NAMALWA (cell line): ENCODE measurements around the gene FUT9.

Source experiments
- DNase-seq: peaks from one replicate; pipeline ENCODE4 v3.0.0-alpha.2; 2015; ENCODE audit warnings: low spot score

FUT9 gene

DNA sequence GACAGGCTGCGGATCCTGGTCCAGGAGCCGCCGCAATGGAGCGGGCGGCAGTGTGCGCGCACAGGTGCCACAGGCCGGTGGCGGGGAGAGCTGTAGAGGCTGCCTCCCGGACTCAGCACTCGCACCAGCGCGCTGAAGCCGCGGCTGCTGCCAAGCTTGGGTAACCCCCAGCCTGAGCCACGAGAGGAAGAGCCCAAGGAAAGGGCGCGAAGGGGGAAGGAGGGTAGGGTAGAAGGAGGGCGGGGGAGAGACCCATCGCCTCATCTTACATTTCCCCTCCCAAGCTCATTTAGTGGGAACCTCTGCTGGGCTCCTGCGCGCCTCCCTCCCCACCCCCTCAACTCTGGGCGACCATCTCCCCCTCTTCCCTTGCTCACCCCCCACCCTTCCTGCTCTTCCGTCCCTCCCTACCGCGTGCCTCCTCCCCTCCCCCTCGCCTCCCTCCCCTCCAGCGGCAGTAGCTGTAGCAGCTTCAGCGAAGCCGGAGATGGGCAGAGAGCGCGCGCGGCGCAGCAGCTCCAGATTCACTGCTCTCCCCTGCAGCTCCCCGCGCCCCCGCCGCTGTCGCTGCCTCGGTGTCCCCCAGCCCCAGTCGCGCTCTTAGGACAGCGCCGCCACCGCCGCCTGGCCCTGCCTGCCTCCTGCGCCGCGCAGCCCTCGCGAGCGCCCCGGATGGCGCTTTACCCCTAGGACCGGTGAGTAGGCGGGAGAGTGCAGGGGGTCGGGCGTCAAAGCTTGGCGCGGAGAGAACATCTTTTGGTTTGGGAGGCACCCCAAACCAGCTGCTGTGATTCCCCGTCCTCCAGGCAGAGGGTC is at the start of gene FUT9:
TSS of gene FUT9 (plus strand) at position 457 of the 816 bp plus-strand sequence. CDS start 187,182 bp downstream, outside the sequence.
- DNase-seq, result no peak

DNA sequence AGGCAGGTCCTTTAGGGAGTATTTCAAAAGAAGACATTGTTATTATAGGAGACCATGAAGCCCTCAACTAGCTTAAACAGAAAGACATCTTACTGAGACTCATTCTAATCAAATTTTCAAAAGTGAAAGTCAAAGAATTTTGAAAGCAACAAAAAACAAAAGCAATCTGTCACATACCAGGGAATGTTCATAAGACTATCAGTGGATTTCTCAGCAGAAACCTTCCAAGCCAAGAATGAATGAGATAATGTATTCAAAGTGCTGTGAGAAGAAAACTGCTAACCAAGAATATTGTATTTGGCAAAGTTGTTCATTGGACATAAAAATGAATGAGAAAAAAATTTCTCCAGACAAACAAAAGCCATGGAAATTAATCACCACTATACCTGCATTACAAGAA is 48.2 kb upstream of the FUT9 start:
- no peak for DNase-seq

DNA sequence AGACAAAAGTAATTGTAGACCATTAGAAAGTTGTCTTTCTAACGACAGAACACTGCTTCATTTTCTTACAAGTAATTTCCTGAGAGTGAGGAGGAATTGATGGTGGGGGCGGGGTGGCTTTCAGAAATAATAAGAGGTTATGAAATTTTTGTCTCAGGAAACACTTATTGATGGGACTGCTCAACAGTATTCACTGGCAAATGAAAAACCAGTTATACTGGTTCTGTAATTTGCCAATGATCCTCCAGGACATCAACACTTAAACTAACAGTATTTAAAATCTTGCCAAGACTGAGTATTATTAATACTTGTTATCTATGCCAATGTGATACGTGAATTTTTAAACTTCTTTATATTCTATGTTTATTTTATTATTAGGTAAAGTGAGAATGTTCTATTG is 41.8 kb upstream of the FUT9 start:
- DNase-seq, result no peak

DNA sequence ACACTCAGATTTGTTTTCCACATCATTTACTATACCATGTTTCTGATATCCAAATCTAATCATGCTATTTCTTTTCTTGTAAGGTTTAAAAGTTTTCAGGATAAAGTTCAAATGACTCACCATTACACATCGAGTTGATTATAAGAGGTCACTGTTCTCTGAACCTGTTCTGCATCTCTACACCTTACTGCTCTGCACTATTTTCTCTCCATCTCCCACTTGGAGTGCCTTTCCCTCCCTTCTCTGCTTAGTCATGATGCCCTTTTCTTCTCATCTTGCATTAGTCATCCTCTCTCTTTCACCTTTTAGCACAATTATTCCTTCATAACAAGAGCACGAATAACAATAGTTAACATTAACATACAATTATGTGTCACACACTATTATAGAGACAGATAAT is 37.5 kb upstream of the FUT9 start:
- no peak for DNase-seq

DNA sequence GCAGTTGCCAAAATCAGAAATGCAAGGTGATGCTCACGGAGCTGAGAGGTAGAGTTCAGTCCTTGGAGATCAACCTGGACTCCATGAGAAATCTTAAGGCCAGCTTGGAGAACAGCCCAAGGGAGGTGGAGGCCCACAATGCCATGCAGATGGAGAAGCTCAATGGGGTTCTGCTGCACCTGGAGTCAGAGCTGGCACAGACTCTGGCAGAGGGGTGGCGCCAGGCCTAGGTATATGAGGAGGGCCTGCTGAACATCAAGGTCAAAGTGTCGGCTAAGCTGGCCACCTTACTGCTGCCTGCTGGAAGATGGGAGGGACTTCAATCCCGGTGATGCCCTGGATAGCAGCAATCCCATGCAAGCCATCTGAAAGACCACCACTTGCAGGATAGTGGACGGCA is 23.9 kb upstream of the FUT9 start:
- no peak for DNase-seq

DNA sequence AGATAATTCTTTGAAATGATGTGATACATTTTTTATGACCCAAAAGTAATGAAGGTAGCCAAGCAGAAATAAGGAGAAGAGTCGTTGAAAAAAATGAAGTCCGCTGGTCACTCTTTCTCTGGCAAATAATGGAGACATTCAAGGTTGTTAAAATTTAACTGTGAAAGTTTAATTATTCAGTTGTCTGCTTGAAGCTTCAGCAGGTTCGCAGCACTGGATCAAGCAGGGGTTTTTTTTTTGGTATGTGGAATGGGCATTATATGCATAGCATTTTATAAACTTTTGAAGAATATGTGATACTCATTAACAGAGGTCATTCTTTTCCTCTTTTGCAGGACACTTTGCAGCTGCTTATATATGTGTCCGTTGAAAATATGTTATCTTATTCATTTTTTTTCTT is 21.6 kb upstream of the FUT9 start:
- DNase-seq, result no peak

DNA sequence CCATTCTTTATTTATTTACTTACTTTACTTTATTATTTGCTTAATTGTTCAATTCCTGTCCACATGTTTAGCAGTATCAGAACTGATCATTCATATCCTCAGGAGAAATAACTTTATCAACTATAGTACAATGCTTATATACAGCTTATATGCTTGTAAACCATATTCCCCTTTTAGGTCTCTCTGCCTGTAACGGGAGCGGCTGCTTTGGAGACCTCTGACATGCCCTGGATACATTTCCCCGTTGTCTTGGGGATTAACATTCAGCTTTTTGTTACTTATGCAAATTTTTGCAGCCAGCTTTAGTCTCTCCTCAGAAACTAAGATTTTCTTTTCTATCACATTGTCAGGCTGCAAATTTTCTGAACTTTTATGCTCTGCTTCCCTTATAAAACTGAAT is 17.6 kb upstream of the FUT9 start:
- DNase-seq, result no peak

DNA sequence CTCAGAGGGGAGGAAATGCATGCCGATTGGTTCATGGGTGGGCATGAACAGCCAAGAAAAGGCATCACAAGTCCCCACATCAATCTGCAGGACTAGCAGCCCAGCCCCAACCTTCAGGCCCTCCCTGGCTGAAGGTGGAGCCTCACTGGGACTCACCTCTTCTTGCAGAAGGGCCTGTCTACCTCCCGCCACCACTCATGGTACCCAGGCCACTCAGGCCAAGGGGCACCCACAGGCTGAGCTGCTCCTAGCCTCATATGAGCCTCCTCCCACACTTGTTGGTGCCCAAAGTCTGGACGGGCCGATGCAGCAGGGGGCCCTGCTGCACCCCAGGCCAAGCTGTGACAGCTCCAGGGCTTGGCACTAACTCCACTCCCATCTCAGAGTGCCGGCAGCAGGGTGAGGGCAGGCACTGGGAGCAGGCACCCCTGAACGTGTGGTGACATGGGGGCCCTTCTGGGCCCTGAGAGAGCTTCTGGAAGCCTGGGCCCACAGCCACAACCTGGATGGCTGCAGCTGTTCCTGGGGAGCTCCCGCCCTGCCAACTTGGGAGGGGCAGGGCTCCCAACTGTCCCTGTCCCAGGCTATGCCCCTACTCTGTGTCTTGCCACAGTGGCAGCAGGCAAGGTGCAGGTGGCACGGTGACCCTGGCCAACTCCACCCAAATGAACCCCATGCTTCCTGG is 13.7 kb upstream of the FUT9 start:
- DNase-seq, result no peak

DNA sequence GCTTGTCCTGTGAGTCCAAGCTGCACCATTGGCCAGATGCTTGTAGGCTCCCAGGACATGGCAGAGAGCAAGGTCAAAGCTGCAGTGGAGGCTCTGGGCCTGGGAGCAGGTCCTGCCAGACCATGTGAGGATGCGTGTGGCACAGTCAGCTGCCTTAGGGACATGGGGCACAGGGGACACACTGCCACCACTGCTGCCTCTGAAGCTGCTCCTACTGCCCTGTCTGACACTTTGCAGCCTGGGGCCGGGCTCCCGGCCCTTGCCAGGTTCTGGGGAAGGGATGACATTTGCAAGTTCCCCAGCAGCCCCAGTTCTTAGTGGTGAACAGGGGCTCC is 13.2 kb upstream of the FUT9 start:
- no peak for DNase-seq

DNA sequence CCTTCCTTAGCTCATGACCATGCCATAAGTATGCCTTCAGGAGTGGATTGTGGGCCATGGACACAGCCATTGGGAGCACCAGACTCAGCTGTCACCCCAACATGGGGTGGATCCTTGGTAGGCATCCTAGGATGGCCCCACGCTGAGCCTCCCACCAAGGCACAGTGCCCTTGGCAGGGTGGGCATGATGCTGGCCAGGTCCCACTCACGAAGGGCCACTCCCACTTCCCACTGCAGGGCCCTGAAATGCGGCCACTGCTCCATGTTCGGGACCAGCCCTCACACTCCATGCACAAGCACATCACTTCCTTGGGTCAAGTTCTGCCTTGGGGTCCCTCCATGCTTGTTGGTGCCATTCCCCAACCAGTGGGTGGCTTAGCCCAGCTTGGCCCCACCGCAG is 12.9 kb upstream of the FUT9 start:
- DNase-seq, result no peak

DNA sequence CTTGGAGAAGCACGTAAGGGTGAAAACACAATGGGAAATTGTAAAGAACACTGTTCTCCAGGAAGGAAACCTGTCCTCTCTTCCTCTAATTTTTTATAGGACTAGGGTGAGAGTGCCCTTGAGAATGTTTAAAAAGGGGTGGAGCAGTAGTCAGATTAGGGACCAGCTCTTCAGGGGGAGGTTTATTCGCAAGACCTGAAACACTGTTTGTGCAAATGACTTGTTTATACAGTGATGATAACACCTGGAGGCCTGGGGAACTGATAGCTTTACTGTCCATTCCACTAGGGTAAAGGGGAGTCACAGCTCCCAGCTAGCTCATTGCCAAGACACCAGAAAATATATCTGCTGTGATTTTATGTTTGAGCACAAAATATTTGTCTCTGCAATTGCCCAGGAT is 8.1 kb upstream of the FUT9 start:
- no peak for DNase-seq

DNA sequence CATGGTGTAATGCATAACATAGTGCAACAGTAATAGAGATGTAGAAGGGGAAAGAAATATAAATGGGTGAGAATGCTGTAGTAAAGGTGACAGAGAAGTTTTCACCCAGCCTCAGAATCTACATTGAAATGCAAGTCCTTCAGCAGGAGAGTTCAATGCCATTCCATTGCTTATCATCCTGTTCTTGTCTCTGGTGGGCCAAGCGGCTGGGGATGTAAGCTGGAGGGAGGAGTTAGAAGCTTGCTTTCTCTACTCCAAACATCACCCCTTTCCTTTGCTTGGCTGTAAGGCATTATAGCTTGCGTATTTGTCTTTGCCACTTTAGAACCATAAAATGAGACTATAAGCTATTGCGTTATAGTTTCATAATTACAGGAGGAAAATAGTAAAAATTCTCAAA is 2.2 kb upstream of the FUT9 start:
- DNase-seq, result no peak

DNA sequence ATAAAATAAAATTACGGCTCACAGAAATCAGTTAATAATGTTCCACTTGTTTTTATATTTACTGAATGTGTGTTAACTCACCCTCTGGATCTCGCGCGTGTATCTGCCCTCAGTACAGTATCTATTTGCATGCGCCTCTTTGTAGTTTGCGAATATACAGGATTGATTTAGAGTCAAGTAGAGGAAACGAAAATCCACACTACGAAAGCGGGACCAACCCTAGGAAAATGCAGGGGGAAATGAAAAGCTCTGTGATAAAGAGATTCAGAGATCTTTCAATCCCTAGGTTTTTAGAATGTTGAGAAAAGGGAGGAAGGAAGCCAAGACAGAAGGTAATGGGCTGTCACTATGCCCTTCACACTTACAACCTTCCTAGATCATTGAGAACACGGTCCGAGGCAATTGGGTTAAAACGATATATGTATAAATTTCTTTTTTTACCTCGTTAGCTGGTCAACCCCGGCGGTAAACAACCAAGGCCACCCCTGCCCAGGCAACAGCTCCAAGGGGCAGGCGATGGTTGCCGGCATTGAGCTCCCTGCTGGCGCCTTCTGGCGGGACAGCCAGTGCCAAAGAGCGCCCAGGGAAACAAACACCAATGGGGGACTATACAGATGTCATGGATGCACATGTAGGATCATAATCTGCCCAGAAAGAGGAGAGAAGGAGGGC is 792 bp upstream of the FUT9 start:
- no peak for DNase-seq

DNA sequence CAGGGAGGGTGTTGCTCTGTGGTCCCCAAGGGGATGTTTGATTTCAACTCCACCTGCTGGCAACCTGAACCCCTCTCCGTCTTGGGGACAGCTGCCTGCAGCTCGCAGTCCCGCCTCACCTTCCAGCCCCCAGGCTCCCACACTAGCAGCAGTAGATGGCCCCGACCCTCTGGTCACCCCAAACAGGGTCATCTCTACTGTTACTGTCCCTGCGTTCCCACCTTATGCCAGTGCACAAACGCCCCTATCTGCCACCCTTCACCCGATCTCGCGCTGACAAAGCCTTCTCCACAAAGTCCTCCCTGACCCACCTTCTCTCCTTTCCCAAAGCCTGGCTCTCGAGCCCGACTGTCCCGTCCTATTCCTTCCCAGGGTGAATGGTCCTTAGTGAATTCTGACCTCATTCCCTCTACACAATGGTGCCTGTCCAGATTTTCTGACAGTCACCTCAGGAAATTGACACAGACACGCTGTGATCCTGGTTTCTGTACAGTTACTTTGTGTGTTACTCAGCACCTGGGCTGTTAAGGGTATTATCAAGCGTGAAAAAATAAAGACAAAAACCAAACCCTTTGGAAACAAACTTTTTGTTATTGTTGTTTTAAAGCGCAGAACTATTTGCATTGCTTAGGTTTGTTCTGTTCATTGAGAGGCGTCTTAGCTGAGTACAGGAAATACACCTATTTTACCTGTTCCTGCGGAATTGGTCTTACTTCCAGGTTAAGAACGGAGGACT is 728 bp downstream of the FUT9 start:
- no peak for DNase-seq

DNA sequence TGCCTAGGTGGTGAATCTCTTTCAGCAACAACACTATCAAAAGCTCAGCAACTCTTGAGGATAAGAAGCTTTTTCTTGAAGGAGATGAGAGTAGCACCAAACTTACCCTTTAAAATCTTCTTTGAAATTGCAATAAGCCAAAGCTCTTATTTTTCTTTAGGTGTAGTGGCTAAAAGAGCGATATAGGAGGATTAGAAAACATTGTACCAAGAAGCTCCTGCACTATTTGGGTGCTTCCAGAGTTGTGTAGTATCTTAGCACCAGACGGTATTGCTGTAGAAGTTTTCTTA is 1.2 kb downstream of the FUT9 start:
- DNase-seq, result no peak

DNA sequence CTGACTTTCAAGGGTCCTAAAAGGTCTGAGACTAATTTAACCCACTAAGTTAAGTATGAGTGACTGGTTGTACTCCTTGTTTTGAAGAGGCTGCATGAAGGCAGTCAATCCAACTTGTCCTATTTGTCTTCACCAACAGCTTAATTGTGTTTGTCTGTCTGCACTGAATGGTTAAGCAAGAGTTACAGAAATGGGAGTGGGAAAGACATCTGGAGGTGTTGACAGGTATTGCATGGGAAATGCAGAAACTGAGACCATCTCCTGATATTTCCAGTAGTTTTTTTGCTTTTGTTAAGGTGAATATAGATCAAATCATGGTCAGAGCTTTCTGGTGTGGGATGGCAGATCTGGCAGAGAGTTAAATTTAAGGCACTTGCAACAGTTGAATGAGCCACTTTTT is 6.5 kb downstream of the FUT9 start:
- no peak for DNase-seq

DNA sequence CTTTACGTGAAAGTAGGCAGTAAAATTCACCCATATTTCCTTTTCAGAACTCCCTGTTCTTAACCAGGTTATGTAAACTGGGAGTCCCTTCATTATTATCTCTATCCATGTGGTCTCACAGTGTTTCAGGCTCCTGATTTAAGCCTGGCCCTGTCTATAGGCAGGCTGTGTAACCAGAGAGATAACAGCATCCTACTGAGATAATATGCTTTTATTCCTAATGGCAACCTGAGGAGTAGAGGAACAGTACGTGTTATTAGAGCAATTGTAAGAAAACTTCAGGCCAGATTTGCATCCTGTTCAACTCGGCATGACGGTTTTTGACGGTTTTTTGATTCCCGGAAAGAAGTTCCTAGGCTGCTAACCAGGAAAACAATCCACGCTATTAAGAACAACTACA is 16.9 kb downstream of the FUT9 start:
- DNase-seq, result no peak

DNA sequence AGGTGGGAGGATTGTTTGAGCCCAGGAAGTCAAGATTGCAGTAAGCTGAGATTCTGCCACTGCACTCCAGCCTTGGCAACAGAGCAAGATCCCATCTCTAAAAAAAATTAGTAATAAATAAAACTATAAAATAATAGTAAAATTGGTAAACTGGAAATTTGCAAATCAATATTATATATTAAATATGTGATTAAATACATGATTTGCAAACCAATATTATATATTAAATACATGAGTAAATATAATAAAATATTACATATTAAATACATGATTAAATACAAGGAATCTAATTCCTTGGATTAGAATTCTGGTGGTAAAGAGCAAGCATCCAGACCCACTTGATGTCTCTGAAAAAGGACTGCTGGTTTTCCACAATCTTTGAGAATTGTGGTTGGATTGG is 35.8 kb downstream of the FUT9 start:
- no peak for DNase-seq

DNA sequence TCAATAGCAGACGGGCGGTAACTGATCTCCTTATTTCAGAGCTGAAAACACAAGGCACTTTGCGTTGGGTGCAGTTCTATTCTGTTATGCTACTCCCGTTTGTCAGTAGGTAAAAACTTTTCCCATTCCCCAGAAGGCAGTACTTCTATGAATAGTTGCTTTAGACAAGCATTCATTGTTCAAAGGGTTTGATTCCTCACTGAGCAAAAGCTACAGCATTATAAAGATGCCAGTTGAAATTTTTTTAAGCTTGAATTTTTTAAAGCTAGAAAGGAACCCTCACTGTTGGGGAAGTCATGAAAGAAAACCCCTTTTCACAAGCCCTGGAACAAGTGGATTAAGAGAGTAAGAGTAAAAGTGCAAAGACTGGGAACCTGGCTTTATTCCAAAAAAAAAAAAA is 42.3 kb downstream of the FUT9 start:
- no peak for DNase-seq

DNA sequence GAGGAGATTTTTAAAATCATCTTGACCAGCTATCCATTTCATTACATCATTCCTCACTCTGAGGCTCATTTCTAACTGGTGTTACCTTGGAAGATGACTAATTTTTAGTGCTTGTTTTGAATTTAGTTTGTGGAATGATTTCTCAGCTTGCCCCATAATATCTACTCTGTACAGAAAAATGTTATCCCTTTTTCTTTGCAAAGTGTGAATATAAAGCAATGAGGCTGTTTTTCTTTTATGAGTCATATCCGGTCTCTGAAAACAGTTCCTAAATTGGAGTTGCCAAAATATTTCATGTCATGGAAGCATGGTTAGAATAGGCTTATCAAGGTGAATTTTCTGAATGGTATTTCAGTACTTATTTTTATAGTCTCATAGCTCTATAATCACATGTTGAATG is 43.8 kb downstream of the FUT9 start:
- no peak for DNase-seq

DNA sequence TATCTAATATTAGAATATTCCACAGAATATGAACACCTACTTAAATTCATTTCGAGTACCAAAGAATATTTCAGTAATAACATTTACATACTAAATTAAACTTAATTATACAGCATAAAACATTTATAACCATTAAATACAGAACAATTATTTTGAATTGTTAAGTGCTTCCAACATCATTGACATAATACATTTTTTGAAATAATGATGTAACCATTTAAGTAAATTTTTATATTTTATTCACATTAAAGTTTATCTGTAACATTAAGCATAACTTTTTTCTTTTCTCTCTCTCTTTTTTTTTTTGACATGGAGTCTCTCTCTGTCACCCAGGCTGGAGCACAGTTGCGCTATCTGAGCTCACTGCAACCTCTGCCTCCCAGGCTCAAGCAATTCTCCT is 44.5 kb downstream of the FUT9 start:
- no peak for DNase-seq

DNA sequence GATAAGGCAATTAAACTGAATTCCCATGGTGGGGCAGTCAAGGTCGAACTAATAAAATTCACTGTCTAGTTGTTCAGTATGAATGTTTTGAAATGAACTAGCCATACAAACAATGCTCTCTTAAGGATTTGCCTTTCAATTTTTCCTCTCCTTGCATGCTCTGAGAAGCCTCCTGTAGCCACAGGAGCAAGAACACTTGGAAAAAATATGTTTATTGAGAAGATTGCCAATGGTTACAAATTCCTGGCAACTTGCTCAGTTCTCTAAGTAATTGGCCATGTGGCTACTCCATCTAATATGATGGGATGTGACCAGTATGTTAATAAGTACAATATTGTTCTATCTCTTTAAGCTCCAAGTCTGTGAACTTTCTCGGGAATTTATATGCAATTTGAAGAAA is 49.4 kb downstream of the FUT9 start:
- DNase-seq, result no peak

DNA sequence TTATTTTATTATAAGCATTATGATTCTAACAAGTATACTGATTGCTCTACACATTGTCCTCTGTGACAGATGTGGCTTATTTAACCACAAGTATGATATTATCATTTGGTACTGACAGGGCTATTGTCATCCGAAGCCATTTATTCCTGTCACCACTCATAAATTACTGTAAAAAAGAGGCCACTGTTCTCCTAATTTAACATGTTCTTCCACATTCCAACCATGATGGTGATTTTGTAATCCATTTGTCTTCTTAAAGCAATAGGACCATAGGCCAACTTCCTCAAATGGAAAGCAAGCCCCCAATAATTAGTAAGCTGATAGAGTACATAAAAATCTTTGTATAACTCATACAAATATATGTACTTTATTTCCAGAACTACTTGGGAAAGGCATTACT is 50.6 kb downstream of the FUT9 start:
- DNase-seq, result no peak
